Activated gamma-delta T cell treated with Interleukin-2 at 50 U/mL for 16 hours (primary cell): ENCODE data around the gene PRKCZ.

Source experiments
- DNase-seq: peaks from one replicate; pipeline ENCODE4 v3.0.0-alpha.2; 2020

PRKCZ gene

DNA sequence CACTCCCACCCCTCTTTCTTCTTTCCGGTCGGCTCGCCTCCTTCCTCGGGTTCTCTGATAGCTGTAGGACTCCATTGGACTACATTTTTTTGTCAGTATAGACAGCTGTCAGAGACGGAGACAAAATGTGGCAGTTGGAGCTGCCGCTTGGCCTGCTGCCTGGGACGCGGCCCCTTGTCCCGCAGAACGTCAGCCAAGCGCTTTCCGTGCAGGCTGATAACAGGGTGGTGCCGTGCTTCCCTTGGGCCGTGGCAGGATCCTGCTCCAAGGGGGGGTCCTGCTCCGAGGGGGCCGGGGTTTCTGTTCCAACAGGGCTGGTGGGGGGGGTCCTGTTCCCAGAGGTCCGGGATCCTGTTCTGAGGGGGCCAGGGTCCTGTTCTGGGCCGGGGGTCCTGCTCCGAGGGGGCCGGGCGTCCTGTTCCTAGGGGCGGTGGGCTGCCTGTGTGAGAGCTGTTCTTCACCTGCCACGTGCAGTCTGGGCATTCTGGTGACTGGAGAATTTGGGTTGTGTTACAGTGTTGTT, 182.8 kb downstream of the PRKCZ start:
- no peak for DNase-seq

DNA sequence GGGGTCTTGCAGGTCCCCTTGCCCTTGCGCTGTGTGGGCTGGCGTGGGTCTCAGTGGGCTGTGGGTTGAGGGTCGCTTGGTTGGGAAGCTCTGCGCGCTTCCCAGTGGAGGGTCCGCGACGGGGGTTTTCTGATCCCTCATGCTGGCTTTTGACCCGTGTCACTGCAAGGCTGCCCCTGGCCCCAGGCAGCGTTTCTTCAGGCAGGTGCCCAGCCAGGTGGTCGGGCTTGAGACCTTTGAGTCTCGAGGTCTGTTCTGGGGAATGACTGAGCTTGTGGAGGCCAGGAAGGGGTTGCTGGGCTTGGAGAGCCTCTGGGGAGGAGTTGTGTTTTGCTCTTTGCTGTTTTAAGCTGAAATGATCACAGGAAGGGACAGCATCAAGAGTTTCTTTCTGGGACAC, 183.3 kb downstream of the PRKCZ start:
- DNase-seq, result no peak

DNA sequence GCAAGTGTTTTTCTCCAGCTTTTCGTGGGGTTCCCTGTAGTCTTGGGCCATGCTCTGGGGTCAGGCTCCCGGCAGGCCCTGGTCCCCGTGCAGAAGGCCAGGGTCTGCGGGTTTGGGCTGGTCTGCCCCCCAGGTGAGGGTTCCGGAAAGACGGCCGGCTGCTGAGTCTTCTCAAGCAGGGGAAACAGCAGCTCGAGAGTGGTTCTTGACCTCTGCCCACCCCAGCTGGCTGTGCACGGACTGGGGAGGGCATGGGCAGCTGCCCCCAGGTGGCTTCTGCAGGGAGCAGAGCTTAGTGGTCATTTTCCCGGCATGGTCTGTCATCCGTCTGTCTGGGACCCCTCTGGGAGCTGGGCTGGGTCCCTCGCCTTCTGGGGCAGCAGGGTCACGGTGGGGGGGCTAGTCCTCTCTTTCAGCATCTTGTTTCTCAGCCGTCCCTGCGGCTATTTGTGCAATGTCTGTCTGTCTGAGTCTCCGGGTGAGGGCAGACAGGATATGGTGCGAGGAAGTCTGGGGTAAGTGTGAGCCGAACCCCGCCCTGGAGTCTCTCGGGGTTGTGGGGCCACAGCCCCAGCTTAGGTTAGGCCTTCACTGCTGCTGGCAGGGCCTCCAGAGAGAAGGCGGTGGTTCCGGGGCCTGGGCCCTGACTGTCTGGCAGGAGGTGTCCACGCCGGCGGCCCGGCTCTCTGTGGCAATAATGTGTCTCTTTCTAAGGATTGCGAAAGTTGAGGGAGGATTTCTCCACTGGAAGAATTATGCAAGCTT, 184.0 kb downstream of the PRKCZ start:
- peak; percentile 85 for DNase-seq

DNA sequence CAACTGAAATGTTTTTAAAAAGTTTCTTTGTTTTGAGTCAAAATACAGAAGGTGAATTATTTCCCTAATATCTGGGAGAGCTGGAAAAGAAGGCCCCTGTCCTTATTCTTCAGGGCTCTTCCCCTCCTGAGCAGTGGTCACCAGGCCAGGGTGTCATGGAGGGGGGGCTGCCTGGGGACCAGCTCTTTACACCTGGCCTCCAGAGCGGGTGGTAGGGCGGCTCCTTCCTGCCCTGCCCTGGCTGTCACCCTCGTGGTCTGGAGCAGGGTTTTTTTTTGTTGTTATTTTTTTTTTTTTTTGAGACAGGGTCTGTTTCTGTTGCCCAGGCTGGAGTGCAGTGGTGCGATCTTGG, 184.5 kb downstream of the PRKCZ start:
- DNase-seq, result peak; percentile 53
